SK-N-DZ (cell line): Measurements from ENCODE around the gene NCKAP5L.

Source experiments
- small RNA-seq, 2 experiments: library from RNA; depleted of rRNA; stranded (forward); fragments of <200 nt; gene quantifications; one replicate each; pipeline ENCODE3, GENCODE V24; 2014

The NCKAP5L gene

Small RNA genes lying within 50 kb of the gene (small RNA-seq; reads per million reads assigned to genes)
- gene LSM6P2, result 0 reads per million in 2 experiments
